D721Med (cell line): ENCODE measurements around the gene RUFY2.
A peak's percentile ranks its signal among the peaks of the same experiment; 100 is the strongest.
"Not testable (repeated sequence)": the region's sequence is repeated elsewhere in the genome, so short reads cannot be mapped to it uniquely, and the experiment has no call there.

Experiments
- DNase-seq: peaks from one replicate; pipeline ENCODE4 v3.0.0; 2011; ENCODE audit warnings: low spot score; ENCODE audit not compliant: insufficient read length
- FAIRE-seq: peaks from 2 replicates; lab custom pipeline; 2011; peaks lifted over from hg19 to GRCh38; lab: Jason Lieb, UNC
- TF ChIP-seq, protein P1 (sequence below): IDR thresholded peaks from 2 replicates; pipeline ENCODE4 v1.5.1; 2012; ENCODE audit warnings: mild to moderate bottlenecking, control low read depth; ENCODE audit not compliant: insufficient read depth; ENCODE audit errors: missing control alignments

RUFY2 gene, protein sequence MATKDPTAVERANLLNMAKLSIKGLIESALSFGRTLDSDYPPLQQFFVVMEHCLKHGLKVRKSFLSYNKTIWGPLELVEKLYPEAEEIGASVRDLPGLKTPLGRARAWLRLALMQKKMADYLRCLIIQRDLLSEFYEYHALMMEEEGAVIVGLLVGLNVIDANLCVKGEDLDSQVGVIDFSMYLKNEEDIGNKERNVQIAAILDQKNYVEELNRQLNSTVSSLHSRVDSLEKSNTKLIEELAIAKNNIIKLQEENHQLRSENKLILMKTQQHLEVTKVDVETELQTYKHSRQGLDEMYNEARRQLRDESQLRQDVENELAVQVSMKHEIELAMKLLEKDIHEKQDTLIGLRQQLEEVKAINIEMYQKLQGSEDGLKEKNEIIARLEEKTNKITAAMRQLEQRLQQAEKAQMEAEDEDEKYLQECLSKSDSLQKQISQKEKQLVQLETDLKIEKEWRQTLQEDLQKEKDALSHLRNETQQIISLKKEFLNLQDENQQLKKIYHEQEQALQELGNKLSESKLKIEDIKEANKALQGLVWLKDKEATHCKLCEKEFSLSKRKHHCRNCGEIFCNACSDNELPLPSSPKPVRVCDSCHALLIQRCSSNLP

DNA sequence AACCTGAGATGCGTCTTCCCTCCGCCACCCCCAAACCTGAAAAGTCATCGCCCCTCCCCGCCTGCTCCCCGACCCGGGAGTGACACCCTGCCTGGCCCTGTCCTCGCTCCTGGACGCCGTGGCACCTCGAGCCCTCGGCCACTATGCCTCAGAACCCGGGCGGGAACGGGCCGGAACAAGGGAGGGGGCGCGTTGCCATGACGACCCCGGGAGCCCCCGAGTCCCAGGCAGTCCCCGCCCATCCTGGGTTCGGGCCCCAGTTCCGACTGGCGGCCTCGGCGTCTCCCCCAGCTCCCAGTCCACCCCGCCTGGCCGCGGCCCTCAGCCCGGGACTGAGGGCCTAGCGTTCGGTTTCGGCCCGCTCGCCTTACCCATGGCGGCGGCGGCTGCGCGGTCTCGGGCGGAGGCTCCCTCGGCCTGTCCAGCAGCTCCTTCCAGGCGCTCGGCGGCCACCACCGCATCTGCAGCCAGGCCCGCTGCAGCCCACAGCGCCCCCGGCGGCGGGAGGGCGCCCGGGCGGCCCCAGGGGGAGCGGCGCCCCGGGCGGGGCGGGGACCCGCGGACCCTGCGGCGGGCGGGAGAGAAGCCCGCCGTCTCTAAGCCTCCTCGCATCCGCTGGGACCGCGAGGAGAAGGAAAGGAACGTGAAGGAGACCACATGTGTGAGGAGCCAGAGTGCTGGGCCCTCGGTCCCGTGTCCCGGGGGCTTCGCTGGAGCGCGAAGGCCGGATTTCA is at the start of gene RUFY2:
TSS of gene RUFY2 (minus strand) at position 463 of the 734 bp plus-strand sequence. CDS start at position 375, 88 bp downstream.
- TF ChIP-seq, protein P1, sequence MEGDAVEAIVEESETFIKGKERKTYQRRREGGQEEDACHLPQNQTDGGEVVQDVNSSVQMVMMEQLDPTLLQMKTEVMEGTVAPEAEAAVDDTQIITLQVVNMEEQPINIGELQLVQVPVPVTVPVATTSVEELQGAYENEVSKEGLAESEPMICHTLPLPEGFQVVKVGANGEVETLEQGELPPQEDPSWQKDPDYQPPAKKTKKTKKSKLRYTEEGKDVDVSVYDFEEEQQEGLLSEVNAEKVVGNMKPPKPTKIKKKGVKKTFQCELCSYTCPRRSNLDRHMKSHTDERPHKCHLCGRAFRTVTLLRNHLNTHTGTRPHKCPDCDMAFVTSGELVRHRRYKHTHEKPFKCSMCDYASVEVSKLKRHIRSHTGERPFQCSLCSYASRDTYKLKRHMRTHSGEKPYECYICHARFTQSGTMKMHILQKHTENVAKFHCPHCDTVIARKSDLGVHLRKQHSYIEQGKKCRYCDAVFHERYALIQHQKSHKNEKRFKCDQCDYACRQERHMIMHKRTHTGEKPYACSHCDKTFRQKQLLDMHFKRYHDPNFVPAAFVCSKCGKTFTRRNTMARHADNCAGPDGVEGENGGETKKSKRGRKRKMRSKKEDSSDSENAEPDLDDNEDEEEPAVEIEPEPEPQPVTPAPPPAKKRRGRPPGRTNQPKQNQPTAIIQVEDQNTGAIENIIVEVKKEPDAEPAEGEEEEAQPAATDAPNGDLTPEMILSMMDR = peak; percentile 61
- DNase-seq = peak; percentile 47
- FAIRE-seq = no peak

GRCh38 chr10:68449698-68450097 is 42.6 kb upstream of the RUFY2 start:
- DNase-seq, FAIRE-seq: not testable (repeated sequence)

GRCh38 chr10:68446179-68446578 is 39.1 kb upstream of the RUFY2 start:
- no peak for FAIRE-seq
- DNase-seq = no peak
- TF ChIP-seq, protein P1 = no peak

- TF ChIP-seq, protein P1 = no peak
- no peak for DNase-seq
- FAIRE-seq = no peak
Observed at GRCh38 chr10:68442971-68443370, 35.9 kb upstream of the RUFY2 start.

GRCh38 chr10:68440898-68441297 is 33.8 kb upstream of the RUFY2 start:
- FAIRE-seq = no peak
- TF ChIP-seq, protein P1 = no peak
- no peak for DNase-seq

GRCh38 chr10:68435803-68436202 is 28.7 kb upstream of the RUFY2 start:
- peak; percentile 11 for FAIRE-seq
- DNase-seq = no peak
- TF ChIP-seq, protein P1 = no peak

- TF ChIP-seq, protein P1 = no peak
- FAIRE-seq = no peak
- DNase-seq = no peak
Observed at GRCh38 chr10:68434657-68435056, 27.6 kb upstream of the RUFY2 start.
